Ishikawa (cell line): ENCODE data around the gene SAMSN1.

Source experiments
- EGR1 ChIP-seq: IDR thresholded peaks from 2 replicates; pipeline ENCODE4 v1.6.1; 2012
- REST ChIP-seq: IDR thresholded peaks from 2 replicates; pipeline ENCODE4 v1.6.1; 2012; ENCODE audit warnings: low read depth, mild to moderate bottlenecking
- TAF1 ChIP-seq: IDR thresholded peaks from 2 replicates; pipeline ENCODE4 v1.6.1; 2012; ENCODE audit warnings: low read depth, mild to moderate bottlenecking

- TF ChIP-seq REST (no peak), TAF1 (no peak), EGR1 (no peak)
Measured at GRCh38 chr21:14536929-14537328, 9.2 kb downstream of the SAMSN1 start.
